Colonic mucosa (tissue), 4 donors: ENCODE measurements around the gene UBE4B. TPM values are rescaled to one million over a fixed set of nuclear protein-coding genes. Genes with fewer than 3 reads are reported as not detected.
A peak's percentile ranks its signal among the peaks of the same experiment; 100 is the strongest.

ENCODE experiments used
- DNase-seq: peaks from one replicate; pipeline ENCODE4 v3.0.0-alpha.2; 2020
- H3K27ac ChIP-seq: fragments of 200-600 bp; one replicate; pipeline ENCODE4 v1.8.0; 2021
- H3K27me3 ChIP-seq: fragments of 200-600 bp; one replicate; pipeline ENCODE4 v1.8.0; 2021
- H3K36me3 ChIP-seq: fragments of 200-600 bp; one replicate; pipeline ENCODE4 v1.8.0; 2021
- H3K4me1 ChIP-seq: fragments of 200-600 bp; one replicate; pipeline ENCODE4 v1.8.0; 2021; ENCODE audit warnings: mild to moderate bottlenecking
- H3K4me3 ChIP-seq: fragments of 200-600 bp; one replicate; pipeline ENCODE4 v1.8.0; 2021
- H3K9ac ChIP-seq, 2 donors: one replicate each; pipeline ENCODE4 v1.7.0; 2013; ENCODE audit warnings: control low read depth in 2 of 2, low read depth in 2 of 2, low read length in 2 of 2
- H3K9me3 ChIP-seq: fragments of 200-600 bp; one replicate; pipeline ENCODE4 v1.8.0; 2021
- CTCF ChIP-seq: fragments of 200-600 bp; IDR thresholded peaks from one replicate; pipeline ENCODE4 v1.8.0; 2022; ENCODE audit warnings: antibody characterized with exemption, mild to moderate bottlenecking
- intact Hi-C: fragments of 100-400 bp; cut with DNase I; formaldehyde crosslinking; loops from one replicate; pipeline ENCODE4 v1.14.1; 2022
- total RNA-seq, 2 donors: library from RNA; stranded (reverse); fragmentation: NEBNext Ultra II Directional in 1 of 2; extraction: Animal tissue kit (Norgen Biotek cat#: 25700) in 1 of 2; gene quantifications; one replicate each; pipeline ENCODE4 v1.2.1, GENCODE V29; 2021
- donor health status: healthy.
- donor health status: DM: no; HTN: no; CAD: no.
- donor health status: DM: no; HTN: no; CAD: no.

Gene UBE4B
- total RNA-seq, result 10 to 100 TPM; 34.6 to 40.9 TPM

GRCh38 chr1:10032590-10033358 is at the start of gene UBE4B:
Gene UBE4B, plus strand, starts transcription at chr1:10032958. Its CDS starts 713 bp downstream, at chr1:10033671.
- Histone ChIP-seq H3K4me3 (peak within 1 kb of the TSS; percentile 78), H3K27me3 (no peaks in the 10 kb centered on the region), H3K36me3 (no peaks in the 10 kb centered on the region), H3K27ac (peak within 1 kb of the TSS; percentile 91), H3K9ac (peak within 1 kb of the TSS; percentile 76 to 90), H3K9me3 (no peaks in the 10 kb centered on the region), H3K4me1 (peaks cover 9% of the 10 kb centered on the region)
- peak; percentile 97 for DNase-seq
- intact Hi-C loops, result loop anchor here (5.0 kb wide), 3 partner anchors 75 to 155 kb away; no protein-coding TSS in a partner anchor
- peak; percentile 87 for TF ChIP-seq CTCF

DNA sequence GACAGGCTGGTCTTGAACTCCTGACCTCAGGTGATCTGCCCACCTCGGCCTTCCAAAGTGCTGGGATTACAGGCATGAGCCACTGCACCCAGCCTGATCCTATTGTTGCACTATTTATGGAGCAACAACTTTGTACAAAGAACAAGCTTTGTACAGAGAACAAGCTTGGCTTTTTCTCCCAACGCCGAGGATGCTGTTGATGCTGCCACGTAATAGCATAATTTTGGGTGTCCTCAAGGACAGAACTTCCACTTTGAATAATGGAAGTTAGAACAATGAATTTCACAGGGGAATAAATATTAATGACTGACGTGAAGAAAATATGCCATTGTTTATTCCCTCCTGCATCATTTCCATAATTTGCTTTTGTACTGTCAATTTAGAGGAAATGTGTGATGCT is 48.5 kb upstream of the UBE4B start:
- intact Hi-C loops, result no loop called here
- no peaks in the 10 kb centered on the region for H3K9me3 ChIP-seq
- DNase-seq, result no peak
- no peaks in the 10 kb centered on the region for H3K4me1 ChIP-seq
- no peak overlapping the region for H3K4me3 ChIP-seq
- H3K27me3 ChIP-seq, result no peaks in the 10 kb centered on the region
- no peak overlapping the region for H3K27ac ChIP-seq
- no peak for TF ChIP-seq CTCF
- no peak overlapping the region for H3K9ac ChIP-seq
- H3K36me3 ChIP-seq, result peaks cover 6% of the 10 kb centered on the region

DNA sequence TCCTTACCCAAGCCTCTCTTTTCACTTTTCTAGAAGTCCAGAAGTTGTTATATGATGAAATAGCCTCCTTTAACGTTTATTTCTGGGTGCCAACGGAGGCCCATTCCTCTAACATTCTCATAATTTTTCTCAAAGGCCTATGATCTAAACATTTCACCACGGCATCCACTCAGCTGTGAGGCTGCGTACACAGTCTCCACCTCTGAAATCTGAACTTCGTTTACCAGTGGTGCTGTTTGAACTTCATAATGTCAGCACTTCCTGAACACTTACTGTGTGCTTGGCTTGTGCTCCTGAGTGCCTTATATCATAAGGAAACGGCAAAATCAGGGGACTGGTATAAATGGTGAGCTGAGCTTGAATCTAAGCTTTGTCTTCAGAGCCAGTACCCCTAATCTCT is 47.8 kb upstream of the UBE4B start:
- H3K36me3 ChIP-seq, result peaks cover 6% of the 10 kb centered on the region
- H3K9ac ChIP-seq, result no peak overlapping the region
- H3K4me3 ChIP-seq, result no peak overlapping the region
- H3K9me3 ChIP-seq, result no peaks in the 10 kb centered on the region
- DNase-seq, result no peak
- no peaks in the 10 kb centered on the region for H3K4me1 ChIP-seq
- intact Hi-C loops, result no loop called here
- no peak overlapping the region for H3K27ac ChIP-seq
- H3K27me3 ChIP-seq, result no peaks in the 10 kb centered on the region
- TF ChIP-seq CTCF, result no peak

DNA sequence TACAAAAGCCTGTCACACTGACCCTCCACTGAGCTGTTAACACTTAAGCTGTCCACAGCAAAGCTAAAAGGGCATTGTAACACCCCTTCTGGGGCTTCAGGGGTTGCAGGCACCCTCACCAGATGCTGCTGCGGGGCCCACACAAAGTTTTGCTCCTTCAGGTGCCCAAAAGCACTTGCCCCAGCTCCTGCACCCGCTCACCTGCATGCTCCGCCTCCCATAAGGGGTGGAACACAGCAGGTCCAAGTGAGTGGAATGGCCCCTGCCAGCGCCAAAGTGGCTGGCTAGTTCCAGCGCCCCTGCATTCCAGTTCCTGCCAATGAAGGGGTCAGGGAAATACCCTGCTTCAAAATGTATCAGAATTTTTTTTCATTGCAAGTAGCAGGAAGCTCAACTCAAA is 43.0 kb upstream of the UBE4B start:
- no peaks in the 10 kb centered on the region for H3K36me3 ChIP-seq
- H3K4me3 ChIP-seq, result no peak overlapping the region
- no peak for DNase-seq
- intact Hi-C loops, result no loop called here
- H3K9me3 ChIP-seq, result no peaks in the 10 kb centered on the region
- H3K4me1 ChIP-seq, result no peaks in the 10 kb centered on the region
- H3K9ac ChIP-seq, result no peak overlapping the region
- H3K27ac ChIP-seq, result no peak overlapping the region
- no peaks in the 10 kb centered on the region for H3K27me3 ChIP-seq
- TF ChIP-seq CTCF, result no peak

DNA sequence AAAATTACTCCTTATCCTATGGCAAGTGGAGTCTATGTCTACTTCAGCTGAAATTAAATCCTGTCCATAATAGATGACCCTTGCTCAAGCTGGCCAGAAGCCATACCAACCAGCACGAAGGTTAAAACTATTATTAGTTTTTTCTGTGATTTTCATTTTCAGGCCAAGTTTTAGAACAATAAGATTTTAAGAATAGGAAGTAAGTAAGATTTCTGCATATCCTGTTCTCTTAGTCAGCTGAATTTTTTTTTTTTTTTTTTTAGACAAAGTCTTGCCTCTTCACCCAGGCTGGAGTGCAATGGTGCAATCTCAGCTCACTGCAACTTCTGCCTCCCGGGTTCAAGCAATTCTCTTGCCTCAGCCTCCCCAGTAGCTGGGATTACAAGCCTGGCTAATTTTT is 41.8 kb upstream of the UBE4B start:
- Histone ChIP-seq H3K27ac (no peak overlapping the region), H3K36me3 (no peaks in the 10 kb centered on the region), H3K27me3 (no peaks in the 10 kb centered on the region), H3K9me3 (no peaks in the 10 kb centered on the region), H3K4me3 (no peak overlapping the region), H3K9ac (no peak overlapping the region), H3K4me1 (no peaks in the 10 kb centered on the region)
- no peak for DNase-seq
- intact Hi-C loops, result no loop called here
- TF ChIP-seq CTCF, result no peak
